ENCODE measurements around the gene VRK1. TPM values are rescaled to one million over a fixed set of nuclear protein-coding genes. Genes with fewer than 3 reads are reported as not detected.
"Not testable (repeated sequence)": the region's sequence is repeated elsewhere in the genome, so short reads cannot be mapped to it uniquely, and the experiment has no call there.

The VRK1 gene
- total RNA-seq, 1 donor from 2014 or later, result 52.7 TPM

GRCh38 chr14:96861568-96862310 lies 64.6 kb downstream of the VRK1 start:
- Histone ChIP-seq H3K27ac (ENCODE audit: low read depth, low read length) (no peak overlapping the region), H3K4me1 (ENCODE audit: control insufficient read depth in 3 of 3, insufficient read depth in 3 of 3, low read length in 3 of 3) (no peaks in the 10 kb centered on the region), H3K27me3 (ENCODE audit: control insufficient read depth in 3 of 3, insufficient read depth in 3 of 3, low read length in 3 of 3) (no peaks in the 10 kb centered on the region), H3K36me3 (ENCODE audit: control insufficient read depth in 3 of 3, insufficient read depth in 3 of 3, low read length in 3 of 3) (no peaks in the 10 kb centered on the region), H3K9me3 (ENCODE audit: control insufficient read depth in 3 of 3, low read length in 3 of 3) (no peaks in the 10 kb centered on the region), H3K4me3 (ENCODE audit: low read length in 3 of 3) (no peak overlapping the region), H3K9ac (ENCODE audit: low read depth in 1 of 3, low read length in 3 of 3) (no peak overlapping the region)

GRCh38 chr14:96863327-96863985 lies 66.3 kb downstream of the VRK1 start:
- no peaks in the 10 kb centered on the region for H3K4me1 ChIP-seq (ENCODE audit: control insufficient read depth in 3 of 3, insufficient read depth in 3 of 3, low read length in 3 of 3)
- H3K9me3 ChIP-seq (ENCODE audit: control insufficient read depth in 3 of 3, low read length in 3 of 3), result no peaks in the 10 kb centered on the region
- H3K36me3 ChIP-seq (ENCODE audit: control insufficient read depth in 3 of 3, insufficient read depth in 3 of 3, low read length in 3 of 3), result no peaks in the 10 kb centered on the region
- H3K27me3 ChIP-seq (ENCODE audit: control insufficient read depth in 3 of 3, insufficient read depth in 3 of 3, low read length in 3 of 3), result no peaks in the 10 kb centered on the region
- H3K9ac ChIP-seq (ENCODE audit: low read depth in 1 of 3, low read length in 3 of 3), result no peak overlapping the region
- no peak overlapping the region for H3K27ac ChIP-seq (ENCODE audit: low read depth, low read length)
- no peak overlapping the region for H3K4me3 ChIP-seq (ENCODE audit: low read length in 3 of 3)

GRCh38 chr14:96863986-96864330 lies 66.8 kb downstream of the VRK1 start:
- no peaks in the 10 kb centered on the region for H3K9me3 ChIP-seq (ENCODE audit: control insufficient read depth in 3 of 3, low read length in 3 of 3)
- H3K4me3 ChIP-seq (ENCODE audit: low read length in 3 of 3), result no peak overlapping the region
- no peaks in the 10 kb centered on the region for H3K36me3 ChIP-seq (ENCODE audit: control insufficient read depth in 3 of 3, insufficient read depth in 3 of 3, low read length in 3 of 3)
- no peak overlapping the region for H3K27ac ChIP-seq (ENCODE audit: low read depth, low read length)
- no peaks in the 10 kb centered on the region for H3K27me3 ChIP-seq (ENCODE audit: control insufficient read depth in 3 of 3, insufficient read depth in 3 of 3, low read length in 3 of 3)
- H3K9ac ChIP-seq (ENCODE audit: low read depth in 1 of 3, low read length in 3 of 3), result no peak overlapping the region
- no peaks in the 10 kb centered on the region for H3K4me1 ChIP-seq (ENCODE audit: control insufficient read depth in 3 of 3, insufficient read depth in 3 of 3, low read length in 3 of 3)

DNA sequence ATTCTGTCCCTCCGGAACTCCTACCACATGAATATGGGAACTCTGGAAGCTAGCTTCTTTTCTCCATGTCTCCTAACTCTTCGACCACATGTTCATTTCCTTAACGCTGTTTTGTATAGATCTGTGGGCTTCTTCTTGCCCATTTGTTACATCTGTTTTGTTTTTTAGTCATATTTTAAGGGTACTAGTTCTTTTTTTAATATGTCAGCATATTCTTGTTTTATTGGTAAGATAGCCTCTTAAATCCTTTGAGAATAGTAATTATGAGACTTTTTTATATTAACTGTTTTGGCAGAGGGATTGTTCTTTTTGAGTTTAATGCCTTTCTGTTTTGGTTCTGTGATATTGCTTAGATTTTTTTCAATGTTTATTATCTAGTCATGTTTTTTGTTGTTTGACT lies 70.5 kb downstream of the VRK1 start:
- Histone ChIP-seq H3K4me3 (ENCODE audit: low read length in 3 of 3) (no peak overlapping the region), H3K9ac (ENCODE audit: low read depth in 1 of 3, low read length in 3 of 3) (no peak overlapping the region), H3K4me1 (ENCODE audit: control insufficient read depth in 3 of 3, insufficient read depth in 3 of 3, low read length in 3 of 3) (no peaks in the 10 kb centered on the region), H3K9me3 (ENCODE audit: control insufficient read depth in 3 of 3, low read length in 3 of 3) (no peaks in the 10 kb centered on the region), H3K36me3 (ENCODE audit: control insufficient read depth in 3 of 3, insufficient read depth in 3 of 3, low read length in 3 of 3) (no peaks in the 10 kb centered on the region), H3K27me3 (ENCODE audit: control insufficient read depth in 3 of 3, insufficient read depth in 3 of 3, low read length in 3 of 3) (no peaks in the 10 kb centered on the region), H3K27ac (ENCODE audit: low read depth, low read length) (no peak overlapping the region)

DNA sequence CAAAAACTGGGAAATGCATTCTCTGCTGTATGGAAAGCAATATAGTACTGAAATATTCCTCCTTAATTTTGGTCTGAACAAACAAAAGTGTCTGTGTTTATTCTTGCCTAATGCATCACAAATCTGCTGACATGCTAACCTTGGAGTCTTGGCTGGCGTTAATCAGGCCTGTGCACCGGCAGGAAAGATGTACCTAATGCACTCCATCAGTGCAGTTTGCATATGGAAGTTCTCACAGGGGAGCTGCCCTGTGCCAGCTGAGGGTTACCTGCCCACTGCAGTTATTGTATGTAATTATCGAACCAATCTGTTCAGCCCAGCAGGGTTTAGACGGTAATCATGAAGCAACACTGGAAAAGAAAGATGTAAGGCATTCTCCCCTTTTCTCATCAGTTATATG lies 76.9 kb downstream of the VRK1 start:
- no peak overlapping the region for H3K4me3 ChIP-seq (ENCODE audit: low read length in 3 of 3)
- H3K36me3 ChIP-seq (ENCODE audit: control insufficient read depth in 3 of 3, insufficient read depth in 3 of 3, low read length in 3 of 3), result no peaks in the 10 kb centered on the region
- no peaks in the 10 kb centered on the region for H3K9me3 ChIP-seq (ENCODE audit: control insufficient read depth in 3 of 3, low read length in 3 of 3)
- no peak overlapping the region for H3K27ac ChIP-seq (ENCODE audit: low read depth, low read length)
- no peaks in the 10 kb centered on the region for H3K27me3 ChIP-seq (ENCODE audit: control insufficient read depth in 3 of 3, insufficient read depth in 3 of 3, low read length in 3 of 3)
- H3K9ac ChIP-seq (ENCODE audit: low read depth in 1 of 3, low read length in 3 of 3), result no peak overlapping the region
- H3K4me1 ChIP-seq (ENCODE audit: control insufficient read depth in 3 of 3, insufficient read depth in 3 of 3, low read length in 3 of 3), result no peaks in the 10 kb centered on the region

DNA sequence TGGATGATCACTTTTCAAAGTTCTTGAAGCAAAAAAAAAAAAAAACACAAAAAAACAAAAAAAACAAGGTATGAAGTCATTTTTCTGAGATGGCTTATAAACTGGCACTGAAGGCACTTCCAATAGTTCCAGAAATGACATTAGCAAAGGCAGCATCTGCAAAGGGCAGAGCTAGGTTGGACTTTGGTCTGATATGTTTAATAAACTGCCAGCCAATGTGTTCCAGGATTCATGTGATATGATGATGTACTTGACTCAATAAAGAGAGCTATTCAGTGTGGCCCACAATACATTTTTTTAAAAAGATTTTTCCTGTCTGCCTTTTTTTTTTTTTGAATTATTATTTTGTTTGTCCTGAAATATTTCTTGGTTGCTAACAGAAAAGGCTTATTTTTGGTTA lies 79.6 kb downstream of the VRK1 start:
- no peaks in the 10 kb centered on the region for H3K36me3 ChIP-seq (ENCODE audit: control insufficient read depth in 3 of 3, insufficient read depth in 3 of 3, low read length in 3 of 3)
- H3K4me1 ChIP-seq (ENCODE audit: control insufficient read depth in 3 of 3, insufficient read depth in 3 of 3, low read length in 3 of 3), result no peaks in the 10 kb centered on the region
- no peak overlapping the region for H3K27ac ChIP-seq (ENCODE audit: low read depth, low read length)
- H3K4me3 ChIP-seq (ENCODE audit: low read length in 3 of 3), result no peak overlapping the region
- H3K27me3 ChIP-seq (ENCODE audit: control insufficient read depth in 3 of 3, insufficient read depth in 3 of 3, low read length in 3 of 3), result no peaks in the 10 kb centered on the region
- no peaks in the 10 kb centered on the region for H3K9me3 ChIP-seq (ENCODE audit: control insufficient read depth in 3 of 3, low read length in 3 of 3)
- no peak overlapping the region for H3K9ac ChIP-seq (ENCODE audit: low read depth in 1 of 3, low read length in 3 of 3)

DNA sequence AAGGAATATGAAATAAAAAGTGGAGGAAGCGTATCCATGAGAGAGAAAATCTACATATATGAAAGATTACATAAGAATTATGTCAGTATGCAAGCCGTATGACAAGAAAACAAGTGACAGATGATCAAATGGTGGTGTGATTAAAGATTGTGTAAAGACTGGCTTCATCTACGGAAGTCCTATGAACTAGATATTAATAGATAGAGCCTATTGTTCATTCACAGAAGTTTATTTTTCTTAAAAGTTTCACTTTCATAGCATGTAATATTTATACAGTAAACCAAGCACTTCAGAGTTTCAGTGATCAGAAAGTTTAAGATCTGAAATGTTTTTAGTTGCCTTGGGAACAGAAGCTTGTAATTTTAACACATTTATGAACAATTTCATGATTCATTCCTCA lies 84.5 kb downstream of the VRK1 start:
- no peak overlapping the region for H3K9ac ChIP-seq (ENCODE audit: low read depth in 1 of 3, low read length in 3 of 3)
- H3K4me3 ChIP-seq (ENCODE audit: low read length in 3 of 3), result no peak overlapping the region
- no peak overlapping the region for H3K27ac ChIP-seq (ENCODE audit: low read depth, low read length)

DNA sequence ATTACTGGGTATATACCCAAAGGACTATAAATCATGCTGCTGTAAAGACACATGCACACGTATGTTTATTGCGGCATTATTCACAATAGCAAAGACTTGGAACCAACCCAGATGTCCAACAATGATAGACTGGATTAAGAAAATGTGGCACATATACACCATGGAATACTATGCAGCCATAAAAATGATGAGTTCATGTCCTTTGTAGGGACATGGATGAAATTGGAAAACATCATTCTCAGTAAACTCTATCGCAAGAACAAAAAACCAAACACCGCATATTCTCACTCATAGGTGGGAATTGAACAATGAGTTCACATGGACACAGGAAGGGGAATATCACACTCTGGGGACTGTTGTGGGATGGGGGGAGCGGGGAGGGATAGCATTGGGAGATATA lies 86.8 kb downstream of the VRK1 start:
- H3K9me3 ChIP-seq (ENCODE audit: control insufficient read depth in 3 of 3, low read length in 3 of 3), result not testable (repeated sequence)

More for the DNA sequence above, 84.5 kb downstream of the VRK1 start:
- Histone ChIP-seq H3K36me3 (ENCODE audit: control insufficient read depth in 3 of 3, insufficient read depth in 3 of 3, low read length in 3 of 3) (no peaks in the 10 kb centered on the region), H3K4me1 (ENCODE audit: control insufficient read depth in 3 of 3, insufficient read depth in 3 of 3, low read length in 3 of 3) (no peaks in the 10 kb centered on the region), H3K27me3 (ENCODE audit: control insufficient read depth in 3 of 3, insufficient read depth in 3 of 3, low read length in 3 of 3) (no peaks in the 10 kb centered on the region), H3K9me3 (ENCODE audit: control insufficient read depth in 3 of 3, low read length in 3 of 3) (no peaks in the 10 kb centered on the region)

DNA sequence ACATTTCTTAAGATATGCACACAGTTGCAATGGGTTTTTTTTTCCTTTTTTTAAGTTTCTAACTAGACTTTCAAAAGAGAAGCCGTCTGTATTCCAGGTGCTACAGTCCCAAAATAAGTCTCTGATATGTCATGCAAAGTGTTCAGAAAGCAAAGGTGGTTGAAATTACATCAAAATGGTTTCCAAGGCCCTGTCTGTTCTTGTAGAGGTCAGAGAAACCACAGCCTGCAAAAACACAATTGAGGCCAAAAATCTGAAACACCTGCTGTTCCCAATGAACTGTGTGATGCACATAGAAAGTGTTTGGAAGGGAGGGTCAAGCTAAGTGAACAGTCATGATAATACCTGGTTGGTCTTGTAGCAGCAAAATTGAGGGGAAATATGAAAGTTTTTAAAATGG lies 91.0 kb downstream of the VRK1 start:
- no peaks in the 10 kb centered on the region for H3K4me1 ChIP-seq (ENCODE audit: control insufficient read depth in 3 of 3, insufficient read depth in 3 of 3, low read length in 3 of 3)
- no peak overlapping the region for H3K9ac ChIP-seq (ENCODE audit: low read depth in 1 of 3, low read length in 3 of 3)
- no peaks in the 10 kb centered on the region for H3K9me3 ChIP-seq (ENCODE audit: control insufficient read depth in 3 of 3, low read length in 3 of 3)
- H3K4me3 ChIP-seq (ENCODE audit: low read length in 3 of 3), result no peak overlapping the region
- no peaks in the 10 kb centered on the region for H3K36me3 ChIP-seq (ENCODE audit: control insufficient read depth in 3 of 3, insufficient read depth in 3 of 3, low read length in 3 of 3)
- no peak overlapping the region for H3K27ac ChIP-seq (ENCODE audit: low read depth, low read length)
- no peaks in the 10 kb centered on the region for H3K27me3 ChIP-seq (ENCODE audit: control insufficient read depth in 3 of 3, insufficient read depth in 3 of 3, low read length in 3 of 3)

More for the DNA sequence above, 86.8 kb downstream of the VRK1 start:
- not testable (repeated sequence) for H3K36me3 ChIP-seq (ENCODE audit: control insufficient read depth in 3 of 3, insufficient read depth in 3 of 3, low read length in 3 of 3); H3K27ac ChIP-seq (ENCODE audit: low read depth, low read length); H3K9ac ChIP-seq (ENCODE audit: low read depth in 1 of 3, low read length in 3 of 3); H3K4me3 ChIP-seq (ENCODE audit: low read length in 3 of 3); H3K27me3 ChIP-seq (ENCODE audit: control insufficient read depth in 3 of 3, insufficient read depth in 3 of 3, low read length in 3 of 3); H3K4me1 ChIP-seq (ENCODE audit: control insufficient read depth in 3 of 3, insufficient read depth in 3 of 3, low read length in 3 of 3)

DNA sequence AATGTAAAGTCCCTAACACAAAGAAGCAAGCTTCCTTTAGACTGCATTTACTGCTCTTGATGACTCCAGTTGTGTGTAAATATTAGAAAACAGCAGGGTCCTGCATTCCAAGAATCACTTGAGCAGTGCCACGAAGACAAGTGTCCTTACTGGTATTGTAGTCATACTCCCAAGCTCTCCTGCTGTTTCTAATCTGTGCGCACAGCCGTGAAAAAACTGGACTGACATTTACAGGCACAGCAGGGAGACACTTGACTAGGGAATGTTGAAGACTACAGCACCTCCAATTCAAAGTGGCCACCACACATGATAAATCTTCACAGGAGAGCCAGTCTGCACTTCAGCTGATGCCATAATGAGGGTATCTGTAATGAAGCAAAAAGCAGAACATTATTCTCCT lies 91.4 kb downstream of the VRK1 start:
- H3K9ac ChIP-seq (ENCODE audit: low read depth in 1 of 3, low read length in 3 of 3), result no peak overlapping the region
- no peaks in the 10 kb centered on the region for H3K36me3 ChIP-seq (ENCODE audit: control insufficient read depth in 3 of 3, insufficient read depth in 3 of 3, low read length in 3 of 3)
- H3K9me3 ChIP-seq (ENCODE audit: control insufficient read depth in 3 of 3, low read length in 3 of 3), result no peaks in the 10 kb centered on the region
- H3K4me3 ChIP-seq (ENCODE audit: low read length in 3 of 3), result no peak overlapping the region
- no peak overlapping the region for H3K27ac ChIP-seq (ENCODE audit: low read depth, low read length)
- H3K27me3 ChIP-seq (ENCODE audit: control insufficient read depth in 3 of 3, insufficient read depth in 3 of 3, low read length in 3 of 3), result no peaks in the 10 kb centered on the region
- no peaks in the 10 kb centered on the region for H3K4me1 ChIP-seq (ENCODE audit: control insufficient read depth in 3 of 3, insufficient read depth in 3 of 3, low read length in 3 of 3)
